HepG2 (cell line): ENCODE results near the gene EFNA3. TPM values are rescaled to one million over a fixed set of nuclear protein-coding genes. Genes with fewer than 3 reads are reported as not detected.

Experiments
- ATAC-seq: fragments of 200-7000 bp; cut with Tn5 transposase; 3 replicates; pipeline ENCODE4 v1.9.1; 2020; ENCODE audit warnings: mild to moderate bottlenecking, moderate library complexity
- BruUV-seq: library from RNA; stranded (reverse); fragments of 400-500 nt; replicated peaks from 2 replicates; lab custom pipeline; 2021; lab: Mats Ljungman, UMichigan
- CTCF ChIA-PET: fragments of 300-600 bp; formaldehyde crosslinking; extraction: SDS; loops from one replicate; lab custom pipeline; 2021; ENCODE audit warnings: low total read pairs, inconsistent platforms, low intra/inter-chr PET ratio; lab: Yijun Ruan, JAX
- POLR2A ChIA-PET: fragments of 350-600 bp; sonication (Branson Sonifier 250); formaldehyde crosslinking; loops from one replicate; lab custom pipeline; 2020; ENCODE audit warnings: antibody characterized with exemption, inconsistent platforms; lab: Yijun Ruan, JAX
- DNase-seq: peaks from one replicate; pipeline ENCODE4 v3.0.0-alpha.2; 2015; ENCODE audit warnings: low spot score
- FAIRE-seq: peaks from 3 replicates; lab custom pipeline; 2011; peaks lifted over from hg19 to GRCh38; lab: Jason Lieb, UNC
- H2AFZ ChIP-seq: one replicate; pipeline ENCODE4 v1.6.1; 2011; ENCODE audit warnings: low read length, inconsistent platforms
- H3K27ac ChIP-seq: fragments of 300-600 bp; 3 replicates; pipeline ENCODE4 v1.8.0; 2011; ENCODE audit warnings: mixed run types, mild to moderate bottlenecking, mixed read lengths, low read length, inconsistent platforms; ENCODE audit not compliant: insufficient read depth; ENCODE audit errors: extremely low read length
- H3K27me3 ChIP-seq, 2 experiments: fragments of 200-600 bp in 1 of 2; 2 replicates in 1 of 2; 3 replicates in 1 of 2; pipeline versions ENCODE4 v1.6.0 to v1.8.0; 2011; ENCODE audit warnings: low read length in 2 of 2, mild to moderate bottlenecking in 2 of 2, moderate library complexity in 2 of 2, inconsistent platforms in 1 of 2; ENCODE audit not compliant: insufficient read depth in 2 of 2, control insufficient read depth in 1 of 2
- H3K36me3 ChIP-seq, 2 experiments: fragments of 200-600 bp in 1 of 2; replicated peaks in 1 of 2; 2 replicates in 1 of 2; 3 replicates in 1 of 2; pipeline versions ENCODE4 v1.5.1 to v1.8.0; 2011; ENCODE audit warnings: low read length in 2 of 2, inconsistent platforms in 1 of 2; ENCODE audit not compliant: insufficient read depth in 2 of 2, control insufficient read depth in 1 of 2
- H3K4me1 ChIP-seq: 2 replicates; pipeline ENCODE4 v1.5.1; 2012; ENCODE audit warnings: low read length, inconsistent platforms; ENCODE audit not compliant: insufficient read depth
- H3K4me2 ChIP-seq: 2 replicates; pipeline ENCODE4 v1.6.0; 2011; ENCODE audit warnings: low read depth, low read length, inconsistent platforms
- H3K4me3 ChIP-seq, 3 experiments: fragments of 200-600 bp in 1 of 3; sonication (generic), shearing (Covaris generic) in 1 of 3; replicated peaks in 1 of 3; 2 replicates each; pipeline ENCODE4 v1.5.1; 2011 to 2016; ENCODE audit warnings: low read length in 3 of 3, inconsistent platforms in 2 of 3, low read depth in 2 of 3, mild to moderate bottlenecking in 2 of 3, control low read depth in 1 of 3, mixed read lengths in 1 of 3; ENCODE audit not compliant: insufficient read depth in 1 of 3
- H3K79me2 ChIP-seq: one replicate; pipeline ENCODE4 v1.6.1; 2011; ENCODE audit warnings: low read length, inconsistent platforms; ENCODE audit not compliant: insufficient read depth
- H3K9ac ChIP-seq: 2 replicates; pipeline ENCODE4 v1.6.0; 2011; ENCODE audit warnings: mild to moderate bottlenecking, low read depth, low read length, inconsistent platforms; ENCODE audit not compliant: insufficient read depth
- H3K9me3 ChIP-seq: 2 replicates; pipeline ENCODE4 v1.5.1; 2012; ENCODE audit warnings: mild to moderate bottlenecking, low read length
- H4K20me1 ChIP-seq: 2 replicates; pipeline ENCODE4 v1.6.0; 2011; ENCODE audit warnings: inconsistent platforms, mild to moderate bottlenecking, low read length, moderate library complexity; ENCODE audit not compliant: insufficient read depth
- CREM ChIP-seq, 2 experiments: sonication (generic) in 1 of 2; formaldehyde crosslinking in 1 of 2; IDR thresholded peaks; 2 replicates each; pipeline versions ENCODE4 v1.4.0 to v1.6.1; 2016 to 2020; ENCODE audit warnings: antibody characterized with exemption in 1 of 2, mild to moderate bottlenecking in 1 of 2, missing genetic modification reagents in 1 of 2
- HMG20B ChIP-seq: conservative IDR thresholded peaks from 2 replicates; pipeline ENCODE4 v1.6.1; 2016; ENCODE audit warnings: missing genetic modification reagents, missing compliant biosample characterization
- KAT8 ChIP-seq: IDR thresholded peaks from 2 replicates; pipeline ENCODE4 v1.6.1; 2016; ENCODE audit warnings: missing genetic modification reagents, missing compliant biosample characterization
- STAG1 ChIP-seq: sonication (generic); formaldehyde crosslinking; IDR thresholded peaks from 2 replicates; pipeline ENCODE4 v1.4.0; 2020; ENCODE audit warnings: missing genetic modification reagents
- XRCC5 ChIP-seq: fragments of 200-400 bp; formaldehyde crosslinking; optimal IDR thresholded peaks from 2 replicates; pipeline ENCODE3; 2017; ENCODE audit warnings: mild to moderate bottlenecking, low read length
- ZNF652 ChIP-seq: IDR thresholded peaks from 2 replicates; pipeline ENCODE4 v1.6.1; 2016; ENCODE audit warnings: low read depth, borderline replicate concordance
- WGBS: methylation state at CpG from one replicate; pipeline ENCODE4 v1.1.6; 2017; ENCODE audit warnings: low lambda C conversion rate; 5-methylcytosine and 5-hydroxymethylcytosine counted together
- in situ Hi-C: cut with HindIII; loops from 2 replicates; pipeline ENCODE4 v1.10.0; 2017; ENCODE audit warnings: low pct_unique_long_range_greater_than_20kb; ENCODE audit not compliant: extremely low pct_ligation_motif_present
- intact Hi-C: fragments of 100-400 bp; cut with micrococcal nuclease; formaldehyde crosslinking; loops from one replicate; pipeline ENCODE4 v1.10.0; 2022; ENCODE audit not compliant: unreplicated experiment
- polyA plus RNA-seq, 8 experiments: library from polyadenylated mRNA; depleted of rRNA in 3 of 8; stranded (reverse) in 7 of 8; unstranded in 1 of 8; fragments of >200 nt; fragmentation: Illumina TruSeq in 4 of 8; extraction: Trizol in 4 of 8; gene quantifications; 2 replicates each; pipeline versions ENCODE4 v1.2.1 to v1.2.3, GENCODE V29; 2011 to 2016; ENCODE audit warnings: low read depth in 4 of 8, missing spikeins in 1 of 8, mixed read lengths in 1 of 8; ENCODE audit not compliant: insufficient read depth in 1 of 8
- total RNA-seq, 5 experiments: library from RNA; depleted of rRNA; stranded (reverse); fragments of >200 nt; fragmentation: Illumina TruSeq; extraction: Trizol; gene quantifications; 2 replicates each; pipeline ENCODE4 v1.2.3, GENCODE V29; 2016; ENCODE audit warnings: low read depth in 1 of 5
- TF ChIP-seq, protein P1 (sequence below): sonication (generic); formaldehyde crosslinking; IDR thresholded peaks from 2 replicates; pipeline ENCODE4 v1.5.0; 2020; ENCODE audit warnings: mild to moderate bottlenecking, missing genetic modification reagents, moderate library complexity
- TF ChIP-seq, protein P2 (sequence below): sonication (generic); formaldehyde crosslinking; conservative IDR thresholded peaks from 2 replicates; pipeline ENCODE4 v1.4.0; 2020; ENCODE audit warnings: missing genetic modification reagents
- TF ChIP-seq, protein P3 (sequence below): fragments of 450-650 bp; IDR thresholded peaks from 2 replicates; pipeline ENCODE4 v1.6.1; 2017; ENCODE audit warnings: mild to moderate bottlenecking

The EFNA3 gene
- total and polyA plus RNA-seq, 2 of the 13 experiments (the other 11 are each of a cell fraction or from before 2014, with no cell fraction given) = 1.0 to 5.7 TPM

DNA sequence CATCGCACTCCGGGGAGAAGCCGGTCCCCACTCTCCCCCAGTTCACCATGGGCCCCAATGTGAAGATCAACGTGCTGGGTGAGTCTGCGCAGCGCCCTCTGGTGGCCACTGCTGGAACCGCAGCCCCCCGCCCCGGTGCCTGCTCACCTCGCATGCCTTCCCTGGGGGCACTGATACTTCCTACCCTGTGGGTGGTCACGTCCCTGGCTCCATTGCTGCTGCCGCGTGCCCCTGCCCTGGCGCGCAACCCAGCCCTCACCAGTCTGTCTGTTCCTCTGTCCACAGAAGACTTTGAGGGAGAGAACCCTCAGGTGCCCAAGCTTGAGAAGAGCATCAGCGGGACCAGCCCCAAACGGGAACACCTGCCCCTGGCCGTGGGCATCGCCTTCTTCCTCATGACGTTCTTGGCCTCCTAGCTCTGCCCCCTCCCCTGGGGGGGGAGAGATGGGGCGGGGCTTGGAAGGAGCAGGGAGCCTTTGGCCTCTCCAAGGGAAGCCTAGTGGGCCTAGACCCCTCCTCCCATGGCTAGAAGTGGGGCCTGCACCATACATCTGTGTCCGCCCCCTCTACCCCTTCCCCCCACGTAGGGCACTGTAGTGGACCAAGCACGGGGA lies 7.6 kb downstream of the EFNA3 start (continued):
- TF ChIP-seq CREM (IDR thresholded peaks at IDR 0.05) (no peak), CREM (CRISPR knock-in tag; IDR thresholded peaks at IDR 0.05) (no peak), HMG20B (CRISPR knock-in tag) (no peak), XRCC5 (peak; percentile 50)
- TF ChIP-seq, protein P1, sequence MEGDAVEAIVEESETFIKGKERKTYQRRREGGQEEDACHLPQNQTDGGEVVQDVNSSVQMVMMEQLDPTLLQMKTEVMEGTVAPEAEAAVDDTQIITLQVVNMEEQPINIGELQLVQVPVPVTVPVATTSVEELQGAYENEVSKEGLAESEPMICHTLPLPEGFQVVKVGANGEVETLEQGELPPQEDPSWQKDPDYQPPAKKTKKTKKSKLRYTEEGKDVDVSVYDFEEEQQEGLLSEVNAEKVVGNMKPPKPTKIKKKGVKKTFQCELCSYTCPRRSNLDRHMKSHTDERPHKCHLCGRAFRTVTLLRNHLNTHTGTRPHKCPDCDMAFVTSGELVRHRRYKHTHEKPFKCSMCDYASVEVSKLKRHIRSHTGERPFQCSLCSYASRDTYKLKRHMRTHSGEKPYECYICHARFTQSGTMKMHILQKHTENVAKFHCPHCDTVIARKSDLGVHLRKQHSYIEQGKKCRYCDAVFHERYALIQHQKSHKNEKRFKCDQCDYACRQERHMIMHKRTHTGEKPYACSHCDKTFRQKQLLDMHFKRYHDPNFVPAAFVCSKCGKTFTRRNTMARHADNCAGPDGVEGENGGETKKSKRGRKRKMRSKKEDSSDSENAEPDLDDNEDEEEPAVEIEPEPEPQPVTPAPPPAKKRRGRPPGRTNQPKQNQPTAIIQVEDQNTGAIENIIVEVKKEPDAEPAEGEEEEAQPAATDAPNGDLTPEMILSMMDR (CRISPR knock-in tag) = peak; percentile 92
- TF ChIP-seq, protein P2, sequence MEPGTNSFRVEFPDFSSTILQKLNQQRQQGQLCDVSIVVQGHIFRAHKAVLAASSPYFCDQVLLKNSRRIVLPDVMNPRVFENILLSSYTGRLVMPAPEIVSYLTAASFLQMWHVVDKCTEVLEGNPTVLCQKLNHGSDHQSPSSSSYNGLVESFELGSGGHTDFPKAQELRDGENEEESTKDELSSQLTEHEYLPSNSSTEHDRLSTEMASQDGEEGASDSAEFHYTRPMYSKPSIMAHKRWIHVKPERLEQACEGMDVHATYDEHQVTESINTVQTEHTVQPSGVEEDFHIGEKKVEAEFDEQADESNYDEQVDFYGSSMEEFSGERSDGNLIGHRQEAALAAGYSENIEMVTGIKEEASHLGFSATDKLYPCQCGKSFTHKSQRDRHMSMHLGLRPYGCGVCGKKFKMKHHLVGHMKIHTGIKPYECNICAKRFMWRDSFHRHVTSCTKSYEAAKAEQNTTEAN (CRISPR knock-in tag) = 0 out of 2 replicates have a peak, but pooled peaks have one; percentile 6

DNA sequence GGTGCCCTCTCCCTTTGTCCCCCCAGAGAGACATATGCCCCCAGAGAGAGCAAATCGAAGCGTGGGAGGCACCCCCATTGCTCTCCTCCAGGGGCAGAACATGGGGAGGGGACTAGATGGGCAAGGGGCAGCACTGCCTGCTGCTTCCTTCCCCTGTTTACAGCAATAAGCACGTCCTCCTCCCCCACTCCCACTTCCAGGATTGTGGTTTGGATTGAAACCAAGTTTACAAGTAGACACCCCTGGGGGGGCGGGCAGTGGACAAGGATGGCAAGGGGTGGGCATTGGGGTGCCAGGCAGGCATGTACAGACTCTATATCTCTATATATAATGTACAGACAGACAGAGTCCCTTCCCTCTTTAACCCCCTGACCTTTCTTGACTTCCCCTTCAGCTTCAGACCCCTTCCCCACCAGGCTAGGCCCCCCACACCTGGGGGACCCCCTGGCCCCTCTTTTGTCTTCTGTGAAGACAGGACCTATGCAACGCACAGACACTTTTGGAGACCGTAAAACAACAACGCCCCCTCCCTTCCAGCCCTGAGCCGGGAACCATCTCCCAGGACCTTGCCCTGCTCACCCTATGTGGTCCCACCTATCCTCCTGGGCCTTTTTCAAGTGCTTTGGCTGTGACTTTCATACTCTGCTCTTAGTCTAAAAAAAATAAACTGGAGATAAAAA lies 8.4 kb downstream of the EFNA3 start:
- intact Hi-C loops = loop anchor here (10.0 kb wide), 1 partner anchor 182 kb away; no protein-coding TSS in a partner anchor
- H3K79me2 ChIP-seq = no peaks in the 10 kb centered on the region
- CTCF ChIA-PET = interaction anchor here (2.0 kb wide), 1 partner anchor 81 kb away, joined by 7 read pairs; no protein-coding TSS in a partner anchor
- TF ChIP-seq STAG1 (0 out of 2 replicates have a peak, but pooled peaks have one; percentile 9), KAT8 (CRISPR knock-in tag) (no peak), ZNF652 (no peak)
- TF ChIP-seq, protein P3, sequence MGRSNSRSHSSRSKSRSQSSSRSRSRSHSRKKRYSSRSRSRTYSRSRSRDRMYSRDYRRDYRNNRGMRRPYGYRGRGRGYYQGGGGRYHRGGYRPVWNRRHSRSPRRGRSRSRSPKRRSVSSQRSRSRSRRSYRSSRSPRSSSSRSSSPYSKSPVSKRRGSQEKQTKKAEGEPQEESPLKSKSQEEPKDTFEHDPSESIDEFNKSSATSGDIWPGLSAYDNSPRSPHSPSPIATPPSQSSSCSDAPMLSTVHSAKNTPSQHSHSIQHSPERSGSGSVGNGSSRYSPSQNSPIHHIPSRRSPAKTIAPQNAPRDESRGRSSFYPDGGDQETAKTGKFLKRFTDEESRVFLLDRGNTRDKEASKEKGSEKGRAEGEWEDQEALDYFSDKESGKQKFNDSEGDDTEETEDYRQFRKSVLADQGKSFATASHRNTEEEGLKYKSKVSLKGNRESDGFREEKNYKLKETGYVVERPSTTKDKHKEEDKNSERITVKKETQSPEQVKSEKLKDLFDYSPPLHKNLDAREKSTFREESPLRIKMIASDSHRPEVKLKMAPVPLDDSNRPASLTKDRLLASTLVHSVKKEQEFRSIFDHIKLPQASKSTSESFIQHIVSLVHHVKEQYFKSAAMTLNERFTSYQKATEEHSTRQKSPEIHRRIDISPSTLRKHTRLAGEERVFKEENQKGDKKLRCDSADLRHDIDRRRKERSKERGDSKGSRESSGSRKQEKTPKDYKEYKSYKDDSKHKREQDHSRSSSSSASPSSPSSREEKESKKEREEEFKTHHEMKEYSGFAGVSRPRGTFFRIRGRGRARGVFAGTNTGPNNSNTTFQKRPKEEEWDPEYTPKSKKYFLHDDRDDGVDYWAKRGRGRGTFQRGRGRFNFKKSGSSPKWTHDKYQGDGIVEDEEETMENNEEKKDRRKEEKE = no peak
- TF ChIP-seq, protein P1 (CRISPR knock-in tag) = peak; percentile 48

More for the DNA sequence above, 8.4 kb downstream of the EFNA3 start:
- Histone ChIP-seq H3K4me2 (peak overlapping the region; percentile 98; the same call in 1 of the 2 replicates), H2AFZ (no peak overlapping the region), H3K27ac (no peak overlapping the region), H3K27me3 (peaks cover 12 to 23% of the 10 kb centered on the region in 2 experiments), H3K4me3 (peak overlapping the region in 1 of 3 experiments; percentile 89; a peak in 1 of 6 replicates), H3K4me1 (peaks cover 79% of the 10 kb centered on the region), H4K20me1 (no peaks in the 10 kb centered on the region), H3K9me3 (no peaks in the 10 kb centered on the region), H3K36me3 (no peaks in the 10 kb centered on the region), H3K9ac (no peak overlapping the region)
- ATAC-seq (no peak), FAIRE-seq (no peak), DNase-seq (no peak)
- POLR2A ChIA-PET = no interaction called here
- in situ Hi-C loops = no loop called here
- no TSS peak for BruUV-seq
- WGBS = 37% methylated on average over 8 of the region's 8 CpGs
